DND-41 (cell line): ENCODE data around the gene MANF.
A peak's percentile ranks its signal among the peaks of the same experiment; 100 is the strongest.

Experiments
- ATAC-seq: fragments of 200-7000 bp; cut with Tn5 transposase; 3 replicates; pipeline ENCODE4 v1.9.1; 2021; ENCODE audit warnings: low read depth; ENCODE audit not compliant: insufficient read depth
- DNase-seq: peaks from one replicate; pipeline ENCODE4 v3.0.0-alpha.2; 2020
- H2AFZ ChIP-seq: 2 replicates; pipeline ENCODE4 v1.6.0; 2012; ENCODE audit warnings: low read depth, low read length
- H3K27ac ChIP-seq: 2 replicates; pipeline ENCODE4 v1.5.1; 2012; ENCODE audit warnings: low read length, inconsistent platforms
- H3K27me3 ChIP-seq: fragments of 200-600 bp; sonication (generic); 2 replicates; pipeline ENCODE4 v1.6.0; 2012; ENCODE audit warnings: low read length, mild to moderate bottlenecking, inconsistent platforms; ENCODE audit not compliant: insufficient read depth, poor library complexity
- H3K36me3 ChIP-seq: 2 replicates; pipeline ENCODE4 v1.5.1; 2012; ENCODE audit warnings: low read length, inconsistent platforms; ENCODE audit not compliant: insufficient read depth
- H3K4me1 ChIP-seq: 2 replicates; pipeline ENCODE4 v1.5.1; 2012; ENCODE audit warnings: mild to moderate bottlenecking, low read length; ENCODE audit not compliant: insufficient read depth
- H3K4me2 ChIP-seq: 2 replicates; pipeline ENCODE4 v1.6.0; 2012; ENCODE audit warnings: mild to moderate bottlenecking, moderate library complexity, low read length, inconsistent platforms; ENCODE audit not compliant: insufficient read depth
- H3K4me3 ChIP-seq, 2 experiments: fragments of 200-600 bp in 1 of 2; shearing (Covaris generic) in 1 of 2; 2 replicates each; pipeline ENCODE4 v1.5.1; 2012 to 2016; ENCODE audit warnings: inconsistent platforms in 2 of 2, low read length in 2 of 2, mild to moderate bottlenecking in 2 of 2, low read depth in 1 of 2, moderate library complexity in 1 of 2
- H3K79me2 ChIP-seq: 2 replicates; pipeline ENCODE4 v1.6.0; 2012; ENCODE audit warnings: low read length, inconsistent platforms; ENCODE audit not compliant: insufficient read depth
- H3K9ac ChIP-seq: 2 replicates; pipeline ENCODE4 v1.6.0; 2012; ENCODE audit warnings: low read depth, mild to moderate bottlenecking, inconsistent platforms, low read length, moderate library complexity
- H3K9me3 ChIP-seq: 2 replicates; pipeline ENCODE4 v1.5.1; 2012; ENCODE audit warnings: low read length, moderate library complexity, mild to moderate bottlenecking, inconsistent platforms; ENCODE audit not compliant: insufficient read depth, severe bottlenecking
- H4K20me1 ChIP-seq: 2 replicates; pipeline ENCODE4 v1.6.0; 2012; ENCODE audit warnings: low read length; ENCODE audit not compliant: insufficient read depth
- CTCF ChIP-seq: IDR thresholded peaks from 2 replicates; pipeline ENCODE4 v1.5.1; 2012; ENCODE audit warnings: borderline replicate concordance, low read length, moderate library complexity, mild to moderate bottlenecking; ENCODE audit not compliant: poor library complexity, severe bottlenecking; ENCODE audit errors: extremely low read depth
- EZH2 ChIP-seq: IDR thresholded peaks from 3 replicates; pipeline ENCODE4 v1.6.1; 2012; ENCODE audit warnings: borderline replicate concordance, low read depth, mild to moderate bottlenecking, moderate library complexity, low read length, inconsistent platforms; ENCODE audit not compliant: severe bottlenecking

MANF gene

DNA sequence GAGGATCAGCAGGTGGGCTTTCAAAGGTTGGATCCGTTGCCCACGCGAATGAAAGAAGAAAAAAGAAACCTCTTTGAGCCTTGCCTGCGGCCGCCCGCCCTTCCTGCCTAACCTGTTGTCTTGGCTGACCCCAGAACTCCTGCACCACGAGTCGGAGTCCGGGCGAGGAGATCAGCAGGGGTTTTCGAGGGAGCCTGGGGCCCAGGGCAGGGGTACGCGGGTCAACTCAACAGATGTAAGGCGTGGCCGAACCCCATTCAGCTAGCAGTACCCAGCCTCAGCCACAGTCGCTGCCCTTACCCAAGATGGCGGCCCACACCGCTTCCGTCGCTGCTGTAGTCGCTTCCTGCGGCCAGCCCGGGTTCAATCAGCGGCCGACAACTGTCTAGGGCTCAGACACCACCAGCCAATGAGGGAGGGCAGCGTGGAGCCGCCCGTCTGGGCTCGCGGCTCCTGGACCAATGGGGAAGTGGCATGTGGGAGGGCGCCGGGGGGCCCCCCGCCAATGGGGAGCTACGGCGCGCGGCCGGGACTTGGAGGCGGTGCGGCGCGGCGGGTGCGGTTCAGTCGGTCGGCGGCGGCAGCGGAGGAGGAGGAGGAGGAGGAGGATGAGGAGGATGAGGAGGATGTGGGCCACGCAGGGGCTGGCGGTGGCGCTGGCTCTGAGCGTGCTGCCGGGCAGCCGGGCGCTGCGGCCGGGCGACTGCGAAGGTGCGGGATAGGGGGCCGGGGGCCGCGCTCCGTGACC lies at the start of gene MANF:
MANF (plus strand) TSS at position 566 of the 748 bp plus-strand sequence; CDS start at position 618, 52 bp downstream.
- Histone ChIP-seq H3K79me2 (peaks cover 60% of the 10 kb centered on the region), H3K4me3 (peak within 1 kb of the TSS; percentile 81 to 94), H3K4me2 (peak within 1 kb of the TSS; percentile 92), H3K4me1 (peaks cover 55% of the 10 kb centered on the region), H3K27ac (peak within 1 kb of the TSS; percentile 98), H4K20me1 (peaks cover 36% of the 10 kb centered on the region; the same call in 1 of the 2 replicates), H3K27me3 (no peaks in the 10 kb centered on the region), H3K36me3 (peaks cover 37% of the 10 kb centered on the region), H2AFZ (peak within 1 kb of the TSS; percentile 92), H3K9ac (peak within 1 kb of the TSS; percentile 96), H3K9me3 (no peaks in the 10 kb centered on the region)
- DNase-seq = peak; percentile 99
- no peak for TF ChIP-seq CTCF
- TF ChIP-seq EZH2 = no peak
- peak; percentile 94 for ATAC-seq

DNA sequence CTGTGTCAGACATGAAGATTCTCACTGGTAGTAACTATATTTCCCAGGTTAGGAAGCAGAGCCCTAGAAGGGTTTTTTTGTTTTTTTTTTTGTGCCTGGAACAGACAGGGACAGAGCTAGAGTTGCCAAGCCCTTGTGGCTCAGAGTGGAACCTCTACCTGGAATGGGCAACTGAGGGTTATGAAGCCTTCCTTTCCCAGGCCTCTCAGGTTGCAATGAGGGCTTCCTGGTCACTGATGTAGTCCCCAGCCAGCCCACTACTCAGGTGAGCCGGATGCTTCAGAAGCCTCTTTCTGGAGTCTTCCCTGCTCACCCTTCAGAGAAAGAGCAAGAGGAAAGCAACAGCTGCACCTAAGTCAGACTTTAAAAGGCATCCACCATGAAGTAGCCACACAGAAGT lies 48.8 kb upstream of the MANF start:
- Histone ChIP-seq H4K20me1 (no peaks in the 10 kb centered on the region), H3K27me3 (peaks cover 16% of the 10 kb centered on the region), H3K4me2 (no peak overlapping the region), H3K79me2 (no peaks in the 10 kb centered on the region), H3K9me3 (no peaks in the 10 kb centered on the region), H3K4me3 (no peak overlapping the region), H3K9ac (no peak overlapping the region), H3K27ac (no peak overlapping the region), H3K4me1 (no peaks in the 10 kb centered on the region), H2AFZ (no peak overlapping the region), H3K36me3 (no peaks in the 10 kb centered on the region)
- DNase-seq = no peak
- no peak for ATAC-seq
- TF ChIP-seq EZH2 (no peak), CTCF (no peak)

- H3K9me3 ChIP-seq = no peaks in the 10 kb centered on the region
- H3K79me2 ChIP-seq = no peaks in the 10 kb centered on the region
- peaks cover 13% of the 10 kb centered on the region for H3K27me3 ChIP-seq
- DNase-seq = no peak
- no peak overlapping the region for H3K27ac ChIP-seq
- H3K4me2 ChIP-seq = no peak overlapping the region
- no peak overlapping the region for H3K4me3 ChIP-seq
- H4K20me1 ChIP-seq = no peaks in the 10 kb centered on the region
- H3K4me1 ChIP-seq = no peaks in the 10 kb centered on the region
- no peak for TF ChIP-seq EZH2
- no peak for TF ChIP-seq CTCF
- no peak for ATAC-seq
- no peak overlapping the region for H2AFZ ChIP-seq
- H3K36me3 ChIP-seq = no peaks in the 10 kb centered on the region
- no peak overlapping the region for H3K9ac ChIP-seq
These were observed 47.4 kb upstream of the MANF start for GRCh38 chr3:51337666-51338065.
